K562 (cell line): ENCODE data around the gene PTBP3. TPM values are rescaled to one million over a fixed set of nuclear protein-coding genes. Genes with fewer than 3 reads are reported as not detected.

ENCODE experiments used
- BRD4 ChIP-seq: fragments of 200-600 bp; sonication (generic); IDR thresholded peaks from 2 replicates; pipeline ENCODE4 v1.6.1; 2017; ENCODE audit warnings: inconsistent platforms
- BRD9 ChIP-seq: fragments of 450-650 bp; IDR thresholded peaks from 2 replicates; pipeline ENCODE4 v1.6.1; 2018; ENCODE audit warnings: low read depth; ENCODE audit not compliant: partially characterized antibody
- CCAR2 ChIP-seq: fragments of 200-400 bp; formaldehyde crosslinking; IDR thresholded peaks from 2 replicates; pipeline ENCODE4 v1.6.1; 2017; ENCODE audit warnings: mild to moderate bottlenecking, low read depth, low read length
- CGGBP1 ChIP-seq: fragments of 250-450 bp; sonication (Bioruptor Pico); IDR thresholded peaks from 2 replicates; pipeline ENCODE4 v1.9.0; 2021; ENCODE audit warnings: mild to moderate bottlenecking
- HNRNPH1 ChIP-seq: fragments of 200-400 bp; formaldehyde crosslinking; optimal IDR thresholded peaks from 2 replicates; pipeline ENCODE3; 2017; ENCODE audit warnings: low read depth, mild to moderate bottlenecking, low read length, moderate library complexity
- IRF1 ChIP-seq: sonication (generic); formaldehyde crosslinking; IDR thresholded peaks from 2 replicates; pipeline ENCODE4 v1.8.0; 2022; ENCODE audit warnings: missing genetic modification reagents, mild to moderate bottlenecking, borderline replicate concordance
- KAT7 ChIP-seq: sonication (generic); formaldehyde crosslinking; IDR thresholded peaks from 2 replicates; pipeline ENCODE4 v1.8.0; 2022; ENCODE audit warnings: missing genetic modification reagents, mild to moderate bottlenecking, borderline replicate concordance
- KLF10 ChIP-seq: fragments of 250-450 bp; sonication (Bioruptor Pico); IDR thresholded peaks from 2 replicates; pipeline ENCODE4 v1.6.1; 2021; ENCODE audit warnings: matching md5 sums
- MBD2 ChIP-seq: sonication (generic); IDR thresholded peaks from 2 replicates; pipeline ENCODE4 v1.6.1; 2016; ENCODE audit warnings: low read depth, borderline replicate concordance
- MECOM ChIP-seq: fragments of 250-450 bp; sonication (Bioruptor Pico); IDR thresholded peaks from 2 replicates; pipeline ENCODE4 v1.8.0; 2022; ENCODE audit warnings: inconsistent platforms
- MITF ChIP-seq: IDR thresholded peaks from 2 replicates; pipeline ENCODE4 v1.6.1; 2014; ENCODE audit warnings: antibody characterized with exemption
- POLR2AphosphoS5 ChIP-seq: IDR thresholded peaks from 2 replicates; pipeline ENCODE4 v1.6.1; 2011; ENCODE audit warnings: mild to moderate bottlenecking, low read depth, low read length, moderate library complexity; ENCODE audit not compliant: control insufficient read depth, insufficient read depth
- RUNX1 ChIP-seq: sonication (generic); IDR thresholded peaks from 2 replicates; pipeline ENCODE4 v1.6.1; 2016; ENCODE audit warnings: antibody characterized with exemption, low read depth
- SETDB1 ChIP-seq: IDR thresholded peaks from one replicate; pipeline ENCODE4 v1.6.1; 2012; ENCODE audit warnings: low read length, control low read depth, inconsistent platforms
- SIX5 ChIP-seq, 2 experiments: IDR thresholded peaks; 2 replicates each; pipeline ENCODE4 v1.6.1; 2011; ENCODE audit warnings: low read length in 2 of 2, borderline replicate concordance in 1 of 2, low read depth in 1 of 2, mild to moderate bottlenecking in 1 of 2, moderate library complexity in 1 of 2; ENCODE audit not compliant: insufficient read depth in 1 of 2
- ZBTB5 ChIP-seq: fragments of 450-650 bp; IDR thresholded peaks from 2 replicates; pipeline ENCODE4 v1.6.1; 2017; ENCODE audit warnings: antibody characterized with exemption
- ZFP30 ChIP-seq: fragments of 250-450 bp; sonication (Bioruptor Pico); IDR thresholded peaks from 2 replicates; pipeline ENCODE4 v1.8.0; 2022; ENCODE audit warnings: moderate library complexity, mild to moderate bottlenecking, inconsistent platforms, borderline replicate concordance
- ZNF354B ChIP-seq: fragments of 250-450 bp; sonication (Bioruptor Pico); IDR thresholded peaks from 2 replicates; pipeline ENCODE4 v1.4.0; 2020
- ZNF57 ChIP-seq: fragments of 450-650 bp; formaldehyde crosslinking; IDR thresholded peaks from 2 replicates; pipeline ENCODE4 v1.4.0; 2020; ENCODE audit warnings: mild to moderate bottlenecking, moderate library complexity
- ZNF740 ChIP-seq, 3 experiments: fragments of 200-800 bp in 1 of 3; sonication (Bioruptor generic) in 1 of 3; sonication (generic) in 1 of 3; formaldehyde crosslinking in 1 of 3; IDR thresholded peaks; 2 replicates each; pipeline versions ENCODE4 v1.6.1 to v1.8.0; 2016 to 2022; ENCODE audit warnings: mild to moderate bottlenecking in 2 of 3, missing compliant biosample characterization in 2 of 3, missing genetic modification characterization in 2 of 3, missing genetic modification reagents in 1 of 3
- ZNF77 ChIP-seq: fragments of 250-450 bp; sonication (Bioruptor Pico); IDR thresholded peaks from 2 replicates; pipeline ENCODE4 v1.5.0; 2020
- polyA plus RNA-seq, 8 experiments: library from polyadenylated mRNA; depleted of rRNA in 4 of 8; stranded (reverse) in 5 of 8; unstranded in 3 of 8; fragments of >200 nt; fragmentation: Nextera tagmentation in 2 of 8; fragmentation: Illumina TruSeq in 1 of 8; extraction: Ambion mirVana in 2 of 8; extraction: Trizol in 1 of 8; gene quantifications; 2 replicates each; pipeline versions ENCODE4 v1.2.1 to v1.2.3, GENCODE V29; 2011 to 2014; ENCODE audit warnings: inconsistent platforms in 1 of 8, missing spikeins in 1 of 8
- total RNA-seq, 7 experiments: library from RNA; depleted of rRNA in 6 of 7; stranded (reverse); fragments of >200 nt in 6 of 7; fragmentation: Illumina TruSeq in 2 of 7; extraction: Trizol in 2 of 7; gene quantifications; 2 replicates each; pipeline versions ENCODE4 v1.2.1 to v1.2.3, GENCODE V29; 2011 to 2021; ENCODE audit warnings: low replicate concordance in 1 of 7

Gene PTBP3
- total and polyA plus RNA-seq, 9 of the 15 experiments (the other 6 are each of a cell fraction or from before 2014, with no cell fraction given) = 22.4 to 132 (median 68.0) TPM

GRCh38 chr9:112173489-112174221 is 159.8 kb downstream of the PTBP3 start (continued):
- peak; percentile 47; the same call in 1 of the 2 replicates for TF ChIP-seq KAT7 (CRISPR knock-in tag)
- TF ChIP-seq MBD2 = no peak
- TF ChIP-seq MECOM (CRISPR knock-in tag) = no peak
- TF ChIP-seq SETDB1 = no peak
- TF ChIP-seq BRD9 = no peak
- TF ChIP-seq ZBTB5 = no peak
- TF ChIP-seq KLF10 (CRISPR knock-in tag) = no peak
- TF ChIP-seq BRD4 = no peak
- TF ChIP-seq CGGBP1 (CRISPR knock-in tag) = no peak
- TF ChIP-seq MITF = no peak
- no peak for TF ChIP-seq ZFP30
- no peak for TF ChIP-seq CCAR2
- TF ChIP-seq ZNF354B (CRISPR knock-in tag) = no peak
- TF ChIP-seq POLR2AphosphoS5 = no peak
- no peak for TF ChIP-seq SIX5 (IDR thresholded peaks at IDR 0.05; ENCODE audit: borderline replicate concordance in 1 of 2, insufficient read depth in 1 of 2, low read depth in 1 of 2, low read length in 2 of 2)
- no peak for TF ChIP-seq IRF1 (CRISPR knock-in tag)
- no peak for TF ChIP-seq HNRNPH1
- TF ChIP-seq ZNF57 (CRISPR knock-in tag) = no peak
- no peak for TF ChIP-seq RUNX1
- no peak for TF ChIP-seq ZNF740 (CRISPR knock-in tag; IDR thresholded peaks at IDR 0.05)
- TF ChIP-seq ZNF740 (tag; IDR thresholded peaks at IDR 0.05) = no peak
- TF ChIP-seq ZNF77 (CRISPR knock-in tag) = no peak
